Measurements from ENCODE around the gene RPL39. TPM values are rescaled to one million over a fixed set of nuclear protein-coding genes. Genes with fewer than 3 reads are reported as not detected.
"Not testable (repeated sequence)": the region's sequence is repeated elsewhere in the genome, so short reads cannot be mapped to it uniquely, and the experiment has no call there.

Gene RPL39
- total RNA-seq, 2 experiments from 2014 or later: 1,382 to 2,556 TPM

GRCh38 chrX:119801253-119802221 is 10.1 kb upstream of the RPL39 start:
- ChIA-PET POLR2A (interaction anchor here (0.6 to 0.7 kb wide), 2 partner anchors 9 to 10 kb away, joined by 3 to 4 read pairs; partner anchors contain the start of gene RPL39), CTCF (no interaction called here)
- no peaks in the 10 kb centered on the region for H3K27me3 Mint-ChIP-seq
- no peaks in the 10 kb centered on the region for H3K9me3 Mint-ChIP-seq (ENCODE audit: low read depth)
- peaks cover 4% of the 10 kb centered on the region for H3K36me3 Mint-ChIP-seq (ENCODE audit: low read depth)
- intact Hi-C loops (cut with DNase I, micrococcal nuclease): no loop called here
- ATAC-seq: no peak
- H3K27ac Mint-ChIP-seq: no peak overlapping the region
- DNase-seq: no peak
- H3K4me3 Mint-ChIP-seq: no peak overlapping the region
- no peaks in the 10 kb centered on the region for H3K4me1 Mint-ChIP-seq

GRCh38 chrX:119790977-119791436 is 423 bp downstream of the RPL39 start:
- no peaks in the 10 kb centered on the region for H3K9me3 Mint-ChIP-seq (ENCODE audit: low read depth)
- H3K4me1 Mint-ChIP-seq: peaks cover 21% of the 10 kb centered on the region
- H3K27ac Mint-ChIP-seq: peak overlapping the region; percentile 93
- ATAC-seq (peak; percentile 14), DNase-seq (peak; percentile 53)
- peak overlapping the region; percentile 92 for H3K4me3 Mint-ChIP-seq
- intact Hi-C loops (cut with DNase I, micrococcal nuclease): loop anchor here (1.0 to 5.0 kb wide), 11 partner anchors 34 to 555 kb away; partner anchors contain the start of genes NDUFA1 (in 2 of the 2), RNF113A (in 2 of the 2), NKAP (in 1 of the 2) and NKRF (in 1 of the 2)
- ChIA-PET POLR2A (interaction anchor here (0.5 to 2.0 kb wide), 19 partner anchors 15 to 323 kb away, joined by 3 to 26 read pairs (median 4); partner anchors contain the start of genes NDUFA1, NKAP, NKRF and RNF113A), CTCF (interaction anchor here (0.7 to 1.2 kb wide), 7 partner anchors 31 to 143 kb away, joined by 3 to 8 read pairs (median 3); partner anchors contain the start of genes NDUFA1, RNF113A and UPF3B)
- no peaks in the 10 kb centered on the region for H3K27me3 Mint-ChIP-seq
- peaks cover 41% of the 10 kb centered on the region for H3K36me3 Mint-ChIP-seq (ENCODE audit: low read depth)

GRCh38 chrX:119784747-119785446 is 6.5 kb downstream of the RPL39 start:
- DNase-seq: peak; percentile 63
- Mint-ChIP-seq H3K9me3 (ENCODE audit: low read depth) (no peaks in the 10 kb centered on the region), H3K27me3 (no peaks in the 10 kb centered on the region), H3K36me3 (ENCODE audit: low read depth) (peaks cover 47% of the 10 kb centered on the region), H3K4me1 (peaks cover 25% of the 10 kb centered on the region), H3K27ac (peak overlapping the region; percentile 34), H3K4me3 (no peak overlapping the region)
- ATAC-seq: peak; percentile 75
- intact Hi-C loops (cut with DNase I, micrococcal nuclease): loop anchor here in 1 of 2 experiments (2.0 kb wide), 1 partner anchor 268 kb away; no protein-coding TSS in a partner anchor
- CTCF ChIA-PET: interaction anchor here (0.6 to 1.8 kb wide), 10 partner anchors 8 to 512 kb away, joined by 3 to 8 read pairs (median 5); partner anchors contain the start of gene SOWAHD
- POLR2A ChIA-PET: interaction anchor here (0.6 to 1.1 kb wide), 7 partner anchors 26 to 289 kb away, joined by 3 to 7 read pairs (median 3); partner anchors contain the start of genes NDUFA1, RNF113A and SOWAHD

GRCh38 chrX:119783026-119783425 is 8.4 kb downstream of the RPL39 start:
- Mint-ChIP-seq H3K27me3 (no peaks in the 10 kb centered on the region), H3K27ac (peak overlapping the region; percentile 42), H3K36me3 (ENCODE audit: low read depth) (peaks cover 28% of the 10 kb centered on the region), H3K4me3 (no peak overlapping the region), H3K9me3 (ENCODE audit: low read depth) (no peaks in the 10 kb centered on the region), H3K4me1 (peaks cover 19% of the 10 kb centered on the region)
- ChIA-PET CTCF (interaction anchor here (0.7 kb wide), 1 partner anchor 97 kb away, joined by 3 read pairs; no protein-coding TSS in a partner anchor), POLR2A (no interaction called here)
- ATAC-seq: no peak
- intact Hi-C loops (cut with DNase I, micrococcal nuclease): no loop called here
- no peak for DNase-seq

GRCh38 chrX:119778829-119779228 is 12.6 kb downstream of the RPL39 start:
- no peak overlapping the region for H3K27ac Mint-ChIP-seq
- no peaks in the 10 kb centered on the region for H3K9me3 Mint-ChIP-seq (ENCODE audit: low read depth)
- peaks cover 12% of the 10 kb centered on the region for H3K36me3 Mint-ChIP-seq (ENCODE audit: low read depth)
- ChIA-PET CTCF (interaction anchor here (1.2 kb wide), 1 partner anchor 9 kb away, joined by 4 read pairs; no protein-coding TSS in a partner anchor), POLR2A (no interaction called here)
- ATAC-seq (no peak), DNase-seq (no peak)
- intact Hi-C loops (cut with DNase I, micrococcal nuclease): no loop called here
- H3K27me3 Mint-ChIP-seq: no peaks in the 10 kb centered on the region
- no peak overlapping the region for H3K4me3 Mint-ChIP-seq
- peaks cover 3% of the 10 kb centered on the region for H3K4me1 Mint-ChIP-seq

- H3K4me3 Mint-ChIP-seq: no peak overlapping the region
- H3K9me3 Mint-ChIP-seq (ENCODE audit: low read depth): no peaks in the 10 kb centered on the region
- intact Hi-C loops (cut with DNase I, micrococcal nuclease): no loop called here
- no peak overlapping the region for H3K27ac Mint-ChIP-seq
- H3K4me1 Mint-ChIP-seq: no peaks in the 10 kb centered on the region
- DNase-seq (no peak), ATAC-seq (no peak)
- peaks cover 2% of the 10 kb centered on the region for H3K36me3 Mint-ChIP-seq (ENCODE audit: low read depth)
- ChIA-PET CTCF (interaction anchor here (0.7 to 1.1 kb wide), 2 partner anchors 134 to 438 kb away, joined by 3 to 6 read pairs; no protein-coding TSS in a partner anchor), POLR2A (interaction anchor here (1.1 kb wide), 1 partner anchor 16 kb away, joined by 4 read pairs; the partner anchor contains the start of gene RPL39)
- no peaks in the 10 kb centered on the region for H3K27me3 Mint-ChIP-seq
Measured at GRCh38 chrX:119775517-119776238, 15.8 kb downstream of the RPL39 start.

GRCh38 chrX:119769388-119769787 is 22.0 kb downstream of the RPL39 start:
- H3K27ac Mint-ChIP-seq; H3K27me3 Mint-ChIP-seq; DNase-seq; H3K4me3 Mint-ChIP-seq; intact Hi-C loops (cut with DNase I, micrococcal nuclease); ATAC-seq; POLR2A ChIA-PET; H3K4me1 Mint-ChIP-seq; H3K9me3 Mint-ChIP-seq (ENCODE audit: low read depth): not testable (repeated sequence)
- peaks cover 11% of the 10 kb centered on the region for H3K36me3 Mint-ChIP-seq (ENCODE audit: low read depth)
- CTCF ChIA-PET: interaction anchor here (1.0 to 1.7 kb wide), 2 partner anchors 15 to 110 kb away, joined by 3 to 5 read pairs; no protein-coding TSS in a partner anchor

- ATAC-seq; POLR2A ChIA-PET; H3K27ac Mint-ChIP-seq; H3K4me1 Mint-ChIP-seq; H3K27me3 Mint-ChIP-seq; intact Hi-C loops (cut with DNase I, micrococcal nuclease); DNase-seq; H3K4me3 Mint-ChIP-seq; H3K9me3 Mint-ChIP-seq (ENCODE audit: low read depth): not testable (repeated sequence)
- CTCF ChIA-PET: interaction anchor here (1.0 to 1.7 kb wide), 2 partner anchors 16 to 111 kb away, joined by 3 to 5 read pairs; no protein-coding TSS in a partner anchor
- H3K36me3 Mint-ChIP-seq (ENCODE audit: low read depth): peaks cover 11% of the 10 kb centered on the region
Measured at GRCh38 chrX:119768436-119768835, 23.0 kb downstream of the RPL39 start.

GRCh38 chrX:119763836-119764387 is 27.5 kb downstream of the RPL39 start:
- ChIA-PET CTCF (interaction anchor here (0.6 to 2.0 kb wide), 4 partner anchors 21 to 281 kb away, joined by 3 to 5 read pairs (median 4); no protein-coding TSS in a partner anchor), POLR2A (no interaction called here)
- Mint-ChIP-seq H3K27ac (no peak overlapping the region), H3K4me3 (no peak overlapping the region), H3K9me3 (ENCODE audit: low read depth) (no peaks in the 10 kb centered on the region), H3K4me1 (peaks cover 11% of the 10 kb centered on the region), H3K27me3 (no peaks in the 10 kb centered on the region), H3K36me3 (ENCODE audit: low read depth) (peaks cover 5% of the 10 kb centered on the region)
- DNase-seq (no peak), ATAC-seq (no peak)
- intact Hi-C loops (cut with DNase I, micrococcal nuclease): no loop called here

GRCh38 chrX:119763181-119763580 is 28.2 kb downstream of the RPL39 start:
- no peaks in the 10 kb centered on the region for H3K9me3 Mint-ChIP-seq (ENCODE audit: low read depth)
- intact Hi-C loops (cut with DNase I, micrococcal nuclease): no loop called here
- ChIA-PET POLR2A (no interaction called here), CTCF (interaction anchor here (0.8 to 2.0 kb wide), 2 partner anchors 22 to 68 kb away, joined by 3 to 5 read pairs; no protein-coding TSS in a partner anchor)
- DNase-seq: no peak
- H3K27ac Mint-ChIP-seq: no peak overlapping the region
- H3K36me3 Mint-ChIP-seq (ENCODE audit: low read depth): peaks cover 2% of the 10 kb centered on the region
- no peak overlapping the region for H3K4me3 Mint-ChIP-seq
- ATAC-seq: no peak
- H3K27me3 Mint-ChIP-seq: no peaks in the 10 kb centered on the region
- peaks cover 11% of the 10 kb centered on the region for H3K4me1 Mint-ChIP-seq
